CD14-positive monocyte (primary cell): ENCODE data around the gene CFAP57. TPM values are rescaled to one million over a fixed set of nuclear protein-coding genes. Genes with fewer than 3 reads are reported as not detected.

Source experiments
- DNase-seq, 3 donors: peaks; one replicate each; pipeline ENCODE4 v3.0.0-alpha.2; 2011 to 2022
- H2AFZ ChIP-seq: 2 replicates; pipeline ENCODE4 v1.6.0; 2012; ENCODE audit warnings: mild to moderate bottlenecking, low read depth, low read length, inconsistent platforms; ENCODE audit not compliant: insufficient read depth, poor library complexity, severe bottlenecking
- H3K27ac ChIP-seq, 2 donors: 1 replicate in 1 of 2; 2 replicates in 1 of 2; pipeline ENCODE4 v1.5.1; 2012 to 2013; ENCODE audit warnings: low read length in 2 of 2, control low read depth in 1 of 2, inconsistent platforms in 1 of 2, low read depth in 1 of 2, mild to moderate bottlenecking in 1 of 2
- H3K27me3 ChIP-seq, 2 donors: one replicate each; pipeline versions ENCODE4 v1.6.0 to v1.6.1; 2011 to 2013; ENCODE audit warnings: low read length in 2 of 2; ENCODE audit not compliant: control insufficient read depth in 2 of 2, insufficient read depth in 2 of 2
- H3K36me3 ChIP-seq, 2 donors: replicated peaks in 1 of 2; 1 replicate in 1 of 2; 2 replicates in 1 of 2; pipeline versions ENCODE4 v1.5.1 to v1.6.1; 2012 to 2013; ENCODE audit warnings: low read length in 2 of 2, control low read depth in 1 of 2, inconsistent platforms in 1 of 2, mild to moderate bottlenecking in 1 of 2; ENCODE audit not compliant: insufficient read depth in 2 of 2, control insufficient read depth in 1 of 2
- H3K4me1 ChIP-seq, 2 donors: 1 replicate in 1 of 2; 2 replicates in 1 of 2; pipeline versions ENCODE4 v1.5.1 to v1.6.1; 2012 to 2013; ENCODE audit warnings: low read length in 2 of 2, control low read depth in 1 of 2, inconsistent platforms in 1 of 2, mild to moderate bottlenecking in 1 of 2, moderate library complexity in 1 of 2; ENCODE audit not compliant: insufficient read depth in 2 of 2, control insufficient read depth in 1 of 2
- H3K4me2 ChIP-seq: replicated peaks from 2 replicates; pipeline ENCODE3; 2012; ENCODE audit warnings: low read length, moderate library complexity, mild to moderate bottlenecking; ENCODE audit not compliant: poor library complexity, severe bottlenecking; ENCODE audit errors: extremely low read depth
- H3K4me3 ChIP-seq, 3 experiments: fragments of 200-600 bp in 1 of 3; sonication (generic) in 1 of 3; replicated peaks in 1 of 3; 1 replicate in 2 of 3; 2 replicates in 1 of 3; pipeline ENCODE4 v1.5.1; 2011 to 2013; ENCODE audit warnings: low read length in 3 of 3, mild to moderate bottlenecking in 3 of 3, control low read depth in 2 of 3, low read depth in 2 of 3, inconsistent platforms in 1 of 3, moderate library complexity in 1 of 3
- H3K79me2 ChIP-seq: 2 replicates; pipeline ENCODE4 v1.6.0; 2012; ENCODE audit warnings: mild to moderate bottlenecking, control low read depth, inconsistent platforms, low read length, moderate library complexity; ENCODE audit not compliant: insufficient read depth
- H3K9ac ChIP-seq: 2 replicates; pipeline ENCODE4 v1.6.0; 2017; ENCODE audit warnings: low read length, mild to moderate bottlenecking; ENCODE audit not compliant: insufficient read depth, poor library complexity, severe bottlenecking
- H3K9me3 ChIP-seq, 2 donors: replicated peaks in 1 of 2; 1 replicate in 1 of 2; 2 replicates in 1 of 2; pipeline versions ENCODE4 v1.5.1 to v1.6.1; 2012 to 2013; ENCODE audit warnings: low read length in 2 of 2, control low read depth in 1 of 2; ENCODE audit not compliant: control insufficient read depth in 1 of 2, insufficient read depth in 1 of 2
- H4K20me1 ChIP-seq: 2 replicates; pipeline ENCODE4 v1.6.0; 2012; ENCODE audit warnings: mild to moderate bottlenecking, low read length, control low read depth, moderate library complexity; ENCODE audit not compliant: insufficient read depth
- H3K27ac Mint-ChIP-seq, 7 donors: one replicate each; pipeline ENCODE4 v1.8.0; 2020; ENCODE audit warnings: mild to moderate bottlenecking in 7 of 7, mixed read lengths in 7 of 7, moderate library complexity in 6 of 7, inconsistent platforms in 2 of 7
- H3K27me3 Mint-ChIP-seq, 3 donors: one replicate each; pipeline ENCODE4 v1.8.0; 2021 to 2022; ENCODE audit warnings: low read depth in 3 of 3, mild to moderate bottlenecking in 3 of 3, mixed read lengths in 3 of 3, moderate library complexity in 3 of 3, inconsistent platforms in 1 of 3
- H3K36me3 Mint-ChIP-seq, 2 donors: one replicate each; pipeline ENCODE4 v1.8.0; 2020; ENCODE audit warnings: mixed read lengths in 2 of 2, inconsistent platforms in 1 of 2, mild to moderate bottlenecking in 1 of 2
- H3K4me1 Mint-ChIP-seq: one replicate; pipeline ENCODE4 v1.8.0; 2020; ENCODE audit warnings: mild to moderate bottlenecking, mixed read lengths
- H3K4me3 Mint-ChIP-seq, 2 donors: one replicate each; pipeline ENCODE4 v1.8.0; 2020; ENCODE audit warnings: mild to moderate bottlenecking in 2 of 2, mixed read lengths in 2 of 2, moderate library complexity in 1 of 2
- H3K9me3 Mint-ChIP-seq, 7 donors: one replicate each; pipeline ENCODE4 v1.8.0; 2020 to 2022; ENCODE audit warnings: mixed read lengths in 7 of 7, mild to moderate bottlenecking in 6 of 7, moderate library complexity in 6 of 7, inconsistent platforms in 2 of 7
- CTCF ChIP-seq: fragments of 200-600 bp; IDR thresholded peaks from one replicate; pipeline ENCODE4 v1.8.0; 2022; ENCODE audit warnings: antibody characterized with exemption, mild to moderate bottlenecking
- WGBS: methylation state at CpG from one replicate; pipeline ENCODE4 v1.1.5; 2013; ENCODE audit warnings: missing lambda C conversion rate; ENCODE audit not compliant: insufficient coverage; 5-methylcytosine and 5-hydroxymethylcytosine counted together
- intact Hi-C, 2 donors: fragments of 100-400 bp; cut with micrococcal nuclease; formaldehyde crosslinking; loops; one replicate each; pipeline versions ENCODE4 v1.15.0 to v1.15.1; 2023
- polyA plus RNA-seq, 3 donors: library from polyadenylated mRNA; depleted of rRNA in 1 of 3; unstranded in 2 of 3; stranded (reverse) in 1 of 3; fragments of 300-500 nt in 2 of 3; fragments of >200 nt in 1 of 3; fragmentation: Illumina TruSeq in 2 of 3; gene quantifications; 1 replicate in 2 of 3; 2 replicates in 1 of 3; pipeline ENCODE4 v1.2.3, GENCODE V29; 2012 to 2021

The CFAP57 gene
- polyA plus RNA-seq, 3 donors = 0.01 to 0.05 TPM; not detected in 1

- H3K79me2 ChIP-seq = no peaks in the 10 kb centered on the region
- H3K9me3 ChIP-seq = peaks cover 7 to 11% of the 10 kb centered on the region in 2 donors
- Mint-ChIP-seq H3K27me3 (peaks cover 0 to 2% (median 0%) of the 10 kb centered on the region in 3 donors), H3K36me3 (no peaks in the 10 kb centered on the region), H3K4me1 (no peaks in the 10 kb centered on the region), H3K4me3 (no peak overlapping the region), H3K9me3 (peaks cover 8 to 32% (median 18%) of the 10 kb centered on the region in 7 donors), H3K27ac (no peak overlapping the region)
- no peak overlapping the region for H3K4me2 ChIP-seq
- H4K20me1 ChIP-seq = no peaks in the 10 kb centered on the region
- H3K36me3 ChIP-seq = no peaks in the 10 kb centered on the region
- no peak overlapping the region for H3K4me3 ChIP-seq
- no peak overlapping the region for H2AFZ ChIP-seq
- no peak overlapping the region for H3K27ac ChIP-seq
- no peak for TF ChIP-seq CTCF
- intact Hi-C loops = no loop called here
- no peak for DNase-seq
- no peaks in the 10 kb centered on the region for H3K4me1 ChIP-seq
- H3K27me3 ChIP-seq = no peaks in the 10 kb centered on the region
- no peak overlapping the region for H3K9ac ChIP-seq
Measured at GRCh38 chr1:43194509-43194908, 22.4 kb downstream of the CFAP57 start.

GRCh38 chr1:43197343-43198127, 25.4 kb downstream of the CFAP57 start:
- H3K9me3 ChIP-seq = peaks cover 0 to 5% of the 10 kb centered on the region in 2 donors
- no peaks in the 10 kb centered on the region for H3K79me2 ChIP-seq
- no peak overlapping the region for H3K4me2 ChIP-seq
- Mint-ChIP-seq H3K9me3 (peaks cover 2 to 11% (median 6%) of the 10 kb centered on the region in 7 donors), H3K27ac (no peak overlapping the region), H3K4me1 (no peaks in the 10 kb centered on the region), H3K36me3 (no peaks in the 10 kb centered on the region), H3K27me3 (no peaks in the 10 kb centered on the region), H3K4me3 (no peak overlapping the region)
- H3K27me3 ChIP-seq = no peaks in the 10 kb centered on the region
- H2AFZ ChIP-seq = no peak overlapping the region
- no peak for DNase-seq
- no peaks in the 10 kb centered on the region for H3K4me1 ChIP-seq
- no peak overlapping the region for H3K4me3 ChIP-seq
- intact Hi-C loops = no loop called here
- no peaks in the 10 kb centered on the region for H3K36me3 ChIP-seq
- H3K9ac ChIP-seq = no peak overlapping the region
- H4K20me1 ChIP-seq = no peaks in the 10 kb centered on the region
- no CpG with 5 or more reads among the region's 7 CpGs for WGBS
- TF ChIP-seq CTCF = no peak
- no peak overlapping the region for H3K27ac ChIP-seq
